IMR-90 (cell line): ENCODE results near the gene NCAPH2. TPM values are rescaled to one million over a fixed set of nuclear protein-coding genes. Genes with fewer than 3 reads are reported as not detected.

Source experiments
- ATAC-seq: fragments of 200-7000 bp; cut with Tn5 transposase; 2 replicates; pipeline ENCODE4 v1.9.1; 2020; ENCODE audit warnings: low read depth, mild to moderate bottlenecking, moderate library complexity
- BruUV-seq: library from RNA; stranded (reverse); fragments of 400-500 nt; replicated peaks from 2 replicates; lab custom pipeline; 2021; lab: Mats Ljungman, UMichigan
- CTCF ChIA-PET: fragments of 300-600 bp; formaldehyde crosslinking; extraction: SDS; loops from one replicate; lab custom pipeline; 2021; ENCODE audit warnings: antibody characterized with exemption; lab: Yijun Ruan, JAX
- POLR2A ChIA-PET: fragments of 300-600 bp; sonication (Branson Sonifier 250); formaldehyde crosslinking; loops from one replicate; lab custom pipeline; 2022; ENCODE audit warnings: antibody characterized with exemption; ENCODE audit not compliant: unreplicated experiment; lab: Charles Lee
- DNase-seq: peaks from one replicate; pipeline ENCODE4 v3.0.0; 2013
- H2AFZ ChIP-seq: replicated peaks from 2 replicates; pipeline ENCODE3; 2013; ENCODE audit warnings: low read length, mild to moderate bottlenecking; ENCODE audit not compliant: poor library complexity
- H2AK5ac ChIP-seq: 2 replicates; pipeline ENCODE4 v1.6.1; 2013; ENCODE audit warnings: low read depth, low read length, inconsistent platforms
- H2AK9ac ChIP-seq: replicated peaks from 2 replicates; pipeline ENCODE3; 2013; ENCODE audit warnings: mild to moderate bottlenecking, low read depth, low read length, moderate library complexity; ENCODE audit not compliant: poor library complexity
- H2BK120ac ChIP-seq: 2 replicates; pipeline ENCODE4 v1.6.1; 2013; ENCODE audit warnings: low read depth, low read length, inconsistent platforms
- H2BK15ac ChIP-seq: 3 replicates; pipeline ENCODE4 v1.6.1; 2013; ENCODE audit warnings: low read depth, low read length, inconsistent platforms
- H2BK20ac ChIP-seq: 2 replicates; pipeline ENCODE4 v1.6.1; 2013; ENCODE audit warnings: low read depth, mild to moderate bottlenecking, inconsistent platforms, low read length, moderate library complexity
- H2BK5ac ChIP-seq: 2 replicates; pipeline ENCODE4 v1.6.1; 2013; ENCODE audit warnings: mild to moderate bottlenecking, low read depth, low read length, inconsistent platforms; ENCODE audit not compliant: poor library complexity, severe bottlenecking
- H3K14ac ChIP-seq: replicated peaks from 2 replicates; pipeline ENCODE4 v1.6.1; 2013; ENCODE audit warnings: low read depth, low read length, inconsistent platforms
- H3K18ac ChIP-seq: 2 replicates; pipeline ENCODE4 v1.6.1; 2013; ENCODE audit warnings: low read depth, low read length, control low read depth
- H3K23ac ChIP-seq: 2 replicates; pipeline ENCODE4 v1.6.1; 2013; ENCODE audit warnings: low read depth, low read length, inconsistent platforms
- H3K27ac ChIP-seq: 2 replicates; pipeline ENCODE4 v1.5.1; 2013; ENCODE audit warnings: mild to moderate bottlenecking, control low read depth, low read length; ENCODE audit not compliant: insufficient read depth
- H3K27me3 ChIP-seq: 2 replicates; pipeline ENCODE4 v1.6.1; 2013; ENCODE audit warnings: low read length; ENCODE audit not compliant: control insufficient read depth, insufficient read depth
- H3K36me3 ChIP-seq: 2 replicates; pipeline ENCODE4 v1.6.1; 2013; ENCODE audit warnings: low read length, mixed read lengths; ENCODE audit not compliant: control insufficient read depth, insufficient read depth
- H3K4ac ChIP-seq: 2 replicates; pipeline ENCODE4 v1.6.1; 2013; ENCODE audit warnings: low read depth, low read length, inconsistent platforms
- H3K4me1 ChIP-seq: 2 replicates; pipeline ENCODE4 v1.6.1; 2013; ENCODE audit warnings: low read length, mixed read lengths; ENCODE audit not compliant: control insufficient read depth, insufficient read depth
- H3K4me2 ChIP-seq: 2 replicates; pipeline ENCODE4 v1.6.1; 2013; ENCODE audit warnings: low read depth, mild to moderate bottlenecking, control low read depth, low read length, moderate library complexity
- H3K4me3 ChIP-seq: 2 replicates; pipeline ENCODE4 v1.5.1; 2013; ENCODE audit warnings: low read depth, mild to moderate bottlenecking, control low read depth, low read length, moderate library complexity; ENCODE audit not compliant: insufficient read depth
- H3K56ac ChIP-seq: 2 replicates; pipeline ENCODE4 v1.6.1; 2013; ENCODE audit warnings: low read length, inconsistent platforms; ENCODE audit not compliant: insufficient read depth; ENCODE audit errors: extremely low read depth
- H3K79me1 ChIP-seq, 2 experiments: 2 replicates each; pipeline ENCODE4 v1.6.1; 2013; ENCODE audit warnings: low read length in 2 of 2, inconsistent platforms in 1 of 2, low read depth in 1 of 2
- H3K9ac ChIP-seq: 2 replicates; pipeline ENCODE4 v1.6.1; 2013; ENCODE audit warnings: low read depth, low read length, control low read depth
- H3K9me1 ChIP-seq: 2 replicates; pipeline ENCODE4 v1.6.1; 2013; ENCODE audit warnings: low read length, inconsistent platforms; ENCODE audit not compliant: insufficient read depth
- H3K9me3 ChIP-seq: 2 replicates; pipeline ENCODE4 v1.6.1; 2013; ENCODE audit warnings: low read length; ENCODE audit not compliant: control insufficient read depth, insufficient read depth
- H4K20me1 ChIP-seq: 2 replicates; pipeline ENCODE4 v1.6.1; 2013; ENCODE audit warnings: low read length, inconsistent platforms; ENCODE audit not compliant: insufficient read depth
- H4K5ac ChIP-seq: 2 replicates; pipeline ENCODE4 v1.6.1; 2013; ENCODE audit warnings: mild to moderate bottlenecking, low read depth, low read length, control low read depth
- H4K8ac ChIP-seq, 2 experiments: 2 replicates each; pipeline ENCODE4 v1.6.1; 2013; ENCODE audit warnings: low read depth in 2 of 2, low read length in 2 of 2, control low read depth in 1 of 2, inconsistent platforms in 1 of 2
- H4K91ac ChIP-seq: 2 replicates; pipeline ENCODE4 v1.6.1; 2013; ENCODE audit warnings: low read depth, low read length, inconsistent platforms; ENCODE audit not compliant: insufficient read depth
- CEBPB ChIP-seq: IDR thresholded peaks from 2 replicates; pipeline ENCODE4 v1.6.1; 2012; ENCODE audit warnings: low read depth, low read length, improper control_type of control experiment
- CHD1 ChIP-seq: IDR thresholded peaks from 2 replicates; pipeline ENCODE4 v1.6.1; 2012; ENCODE audit warnings: low read depth, low read length, improper control_type of control experiment
- MAFK ChIP-seq: IDR thresholded peaks from 2 replicates; pipeline ENCODE4 v1.6.1; 2012; ENCODE audit warnings: low read depth, low read length, improper control_type of control experiment
- MXI1 ChIP-seq: IDR thresholded peaks from 2 replicates; pipeline ENCODE4 v1.6.1; 2012; ENCODE audit warnings: low read depth, mild to moderate bottlenecking, low read length, moderate library complexity, borderline replicate concordance
- NFE2L2 ChIP-seq: fragments of 150-350 bp; IDR thresholded peaks from 2 replicates; pipeline ENCODE4 v1.6.1; 2016; ENCODE audit warnings: low read depth, mild to moderate bottlenecking, low read length
- RAD21 ChIP-seq: IDR thresholded peaks from 2 replicates; pipeline ENCODE4 v1.6.1; 2012; ENCODE audit warnings: low read length, improper control_type of control experiment
- RCOR1 ChIP-seq: IDR thresholded peaks from 2 replicates; pipeline ENCODE4 v1.6.1; 2012; ENCODE audit warnings: mild to moderate bottlenecking, low read length, improper control_type of control experiment; ENCODE audit not compliant: insufficient replicate concordance
- RFX5 ChIP-seq: IDR thresholded peaks from 2 replicates; pipeline ENCODE4 v1.8.0; 2012; ENCODE audit warnings: low read depth, mild to moderate bottlenecking, low read length, moderate library complexity
- SMC3 ChIP-seq: fragments of 150-350 bp; IDR thresholded peaks from 2 replicates; pipeline ENCODE4 v1.6.1; 2016; ENCODE audit warnings: low read depth, mild to moderate bottlenecking, antibody characterized with exemption, low read length, moderate library complexity
- WGBS, 2 experiments: methylation state at CpG; one replicate each; pipeline versions ENCODE4 v1.1.5 to v1.1.7; 2013; ENCODE audit warnings: missing lambda C conversion rate in 2 of 2; ENCODE audit not compliant: insufficient read length in 1 of 2; ENCODE audit errors: extremely low coverage in 2 of 2; 5-methylcytosine and 5-hydroxymethylcytosine counted together
- dilution Hi-C: fragments of 300-500 bp; cut with HindIII; formaldehyde crosslinking; loops from one replicate; pipeline ENCODE4 v1.14.3; 2018; ENCODE audit warnings: low sequenced_read_pairs; ENCODE audit not compliant: unreplicated experiment
- in situ Hi-C: fragments of 300-500 bp; cut with MboI; formaldehyde crosslinking; loops from 3 replicates; pipeline ENCODE4 v1.14.3; 2019; ENCODE audit warnings: low sequenced_read_pairs, inconsistent platforms, mixed read lengths
- intact Hi-C: fragments of 100-400 bp; cut with micrococcal nuclease; formaldehyde crosslinking; loops from 2 replicates; pipeline ENCODE4 v1.10.0; 2022
- polyA plus RNA-seq, 3 experiments: library from polyadenylated mRNA; depleted of rRNA; stranded (reverse); fragments of >200 nt; gene quantifications; 2 replicates each; pipeline ENCODE4 v1.2.3, GENCODE V29; 2012; ENCODE audit warnings: low replicate concordance in 1 of 3
- total RNA-seq: library from RNA; depleted of rRNA; stranded (reverse); fragments of >200 nt; gene quantifications from 2 replicates; pipeline ENCODE4 v1.2.3, GENCODE V29; 2012
- TF ChIP-seq, protein P1 (sequence below): fragments of 150-350 bp; IDR thresholded peaks from 2 replicates; pipeline ENCODE4 v1.6.1; 2016; ENCODE audit warnings: low read depth, mild to moderate bottlenecking, low read length, moderate library complexity, borderline replicate concordance

Gene NCAPH2
- total and polyA plus RNA-seq, 2 of the 4 experiments (the other 2 are of a cell fraction) = 30.2 to 38.5 TPM

DNA sequence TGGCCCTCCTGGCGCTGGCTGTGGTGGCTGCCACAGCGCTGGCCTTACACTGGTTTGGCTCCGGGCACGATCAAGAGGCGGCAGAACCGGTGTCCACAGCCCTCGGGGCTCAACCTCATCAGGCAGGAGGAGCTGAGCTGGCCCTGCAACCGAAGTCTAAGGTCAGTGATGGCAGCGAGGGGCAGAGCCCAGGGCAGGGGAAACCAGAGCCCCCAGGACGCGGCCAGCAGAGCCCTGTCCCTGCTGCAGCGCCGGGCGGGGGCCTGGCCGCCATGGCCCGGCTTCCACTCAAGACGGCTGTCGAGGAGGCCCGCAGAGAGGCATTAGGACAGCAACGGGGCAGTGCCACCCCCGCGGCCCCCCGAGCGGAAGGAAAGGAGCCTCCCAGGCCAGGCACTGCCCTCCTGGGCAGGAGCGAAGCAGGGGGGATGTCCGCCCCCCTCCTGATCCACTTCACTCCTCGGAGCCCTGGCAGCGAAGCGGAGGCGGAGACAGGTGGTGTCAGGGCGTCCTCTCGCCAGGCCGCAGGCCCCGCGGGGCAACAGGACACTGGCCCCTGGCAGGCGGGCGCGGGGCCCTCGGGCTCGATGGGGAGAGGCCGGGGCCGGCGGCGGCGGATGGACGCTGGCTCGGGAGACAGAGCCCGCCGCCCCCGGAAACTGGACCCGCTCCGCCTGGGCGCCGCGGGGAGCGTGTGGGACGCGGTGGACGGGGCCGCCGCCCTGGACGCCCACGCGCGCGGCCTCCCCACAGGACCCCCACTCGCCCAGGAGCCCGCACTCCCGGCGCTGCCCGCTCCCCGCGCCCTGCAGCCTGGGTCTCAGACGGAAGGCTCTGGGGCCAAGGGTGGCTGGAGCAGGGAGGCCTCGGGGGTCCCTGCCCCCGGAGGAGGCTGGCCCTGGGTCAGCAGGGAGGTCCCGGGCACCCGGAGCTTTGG lies 38.6 kb downstream of the NCAPH2 start:
- Histone ChIP-seq H3K36me3 (no peaks in the 10 kb centered on the region), H2AK9ac (no peak overlapping the region), H3K4me2 (no peak overlapping the region), H4K20me1 (no peaks in the 10 kb centered on the region), H4K91ac (no peak overlapping the region), H4K5ac (no peak overlapping the region; the same call in 1 of the 2 replicates), H3K23ac (no peak overlapping the region), H3K79me1 (no peaks in the 10 kb centered on the region), H3K18ac (no peak overlapping the region; the same call in 1 of the 2 replicates), H2BK5ac (no peak overlapping the region), H3K9me3 (no peaks in the 10 kb centered on the region), H2BK20ac (no peak overlapping the region), H2AK5ac (no peak overlapping the region; the same call in 1 of the 2 replicates), H3K4ac (no peak overlapping the region), H2AFZ (no peak overlapping the region), H3K9me1 (0 out of 2 replicates have a peak, but pooled peaks cover 2% of the 10 kb centered on the region), H2BK15ac (no peak overlapping the region), H3K56ac (no peak overlapping the region), H3K14ac (no peak overlapping the region), H3K4me3 (no peak overlapping the region), H3K4me1 (no peaks in the 10 kb centered on the region; the same call in 1 of the 2 replicates), H4K8ac (no peak overlapping the region), H3K9ac (no peak overlapping the region), H3K27ac (no peak overlapping the region), H2BK120ac (no peak overlapping the region), H3K27me3 (peaks cover 65% of the 10 kb centered on the region)
- ChIA-PET CTCF (no interaction called here), POLR2A (no interaction called here)
- DNase-seq (no peak), ATAC-seq (no peak)
- dilution Hi-C loops (no loop called here), intact Hi-C loops (no loop called here), in situ Hi-C loops (no loop called here)
- BruUV-seq = no TSS peak
- WGBS, 2 experiments = 50% methylated on average over 44 of the region's 78 CpGs; no CpG with 5 or more reads in 1 of the 2 experiments
- TF ChIP-seq RAD21 (no peak), CEBPB (no peak), CHD1 (no peak), MXI1 (no peak), RFX5 (no peak), RCOR1 (no peak), MAFK (no peak), NFE2L2 (no peak), SMC3 (no peak)
- TF ChIP-seq, protein P1, sequence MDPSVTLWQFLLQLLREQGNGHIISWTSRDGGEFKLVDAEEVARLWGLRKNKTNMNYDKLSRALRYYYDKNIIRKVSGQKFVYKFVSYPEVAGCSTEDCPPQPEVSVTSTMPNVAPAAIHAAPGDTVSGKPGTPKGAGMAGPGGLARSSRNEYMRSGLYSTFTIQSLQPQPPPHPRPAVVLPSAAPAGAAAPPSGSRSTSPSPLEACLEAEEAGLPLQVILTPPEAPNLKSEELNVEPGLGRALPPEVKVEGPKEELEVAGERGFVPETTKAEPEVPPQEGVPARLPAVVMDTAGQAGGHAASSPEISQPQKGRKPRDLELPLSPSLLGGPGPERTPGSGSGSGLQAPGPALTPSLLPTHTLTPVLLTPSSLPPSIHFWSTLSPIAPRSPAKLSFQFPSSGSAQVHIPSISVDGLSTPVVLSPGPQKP = no peak
